Activated naive CD4-positive, alpha-beta T cell treated with anti-CD3 and anti-CD28 coated beads, Interleukin-2, amount 50 U/mL, for 72 hours (primary cell): ENCODE measurements around the gene AP1AR. TPM values are rescaled to one million over a fixed set of nuclear protein-coding genes. Genes with fewer than 3 reads are reported as not detected.
"Not testable (repeated sequence)": the region's sequence is repeated elsewhere in the genome, so short reads cannot be mapped to it uniquely, and the experiment has no call there.

Source experiments
- ATAC-seq, 2 donors: fragments of 150-1000 bp; cut with Tn5 transposase; 2 replicates each; pipeline ENCODE4 v1.10.0; 2021; ENCODE audit warnings: mild to moderate bottlenecking in 2 of 2, moderate library complexity in 2 of 2
- DNase-seq, 2 donors: peaks; one replicate each; pipeline ENCODE4 v3.0.0; 2021 to 2022; ENCODE audit warnings: low spot score in 2 of 2
- H3K27ac Mint-ChIP-seq, 2 donors: one replicate each; pipeline ENCODE4 v1.8.0; 2022; ENCODE audit warnings: mild to moderate bottlenecking in 2 of 2, mixed read lengths in 2 of 2
- H3K36me3 Mint-ChIP-seq, 2 donors: one replicate each; pipeline ENCODE4 v1.8.0; 2022; ENCODE audit warnings: mixed read lengths in 2 of 2
- H3K9me3 Mint-ChIP-seq, 2 donors: one replicate each; pipeline ENCODE4 v1.8.0; 2022; ENCODE audit warnings: mixed read lengths in 2 of 2
- total RNA-seq, 2 donors: library from RNA; stranded (reverse); gene quantifications; one replicate each; pipeline ENCODE4 v1.2.3, GENCODE V29; 2022

Gene AP1AR, protein sequence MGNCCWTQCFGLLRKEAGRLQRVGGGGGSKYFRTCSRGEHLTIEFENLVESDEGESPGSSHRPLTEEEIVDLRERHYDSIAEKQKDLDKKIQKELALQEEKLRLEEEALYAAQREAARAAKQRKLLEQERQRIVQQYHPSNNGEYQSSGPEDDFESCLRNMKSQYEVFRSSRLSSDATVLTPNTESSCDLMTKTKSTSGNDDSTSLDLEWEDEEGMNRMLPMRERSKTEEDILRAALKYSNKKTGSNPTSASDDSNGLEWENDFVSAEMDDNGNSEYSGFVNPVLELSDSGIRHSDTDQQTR
- 10 to 100 TPM; 15.0 to 19.2 TPM for total RNA-seq

DNA sequence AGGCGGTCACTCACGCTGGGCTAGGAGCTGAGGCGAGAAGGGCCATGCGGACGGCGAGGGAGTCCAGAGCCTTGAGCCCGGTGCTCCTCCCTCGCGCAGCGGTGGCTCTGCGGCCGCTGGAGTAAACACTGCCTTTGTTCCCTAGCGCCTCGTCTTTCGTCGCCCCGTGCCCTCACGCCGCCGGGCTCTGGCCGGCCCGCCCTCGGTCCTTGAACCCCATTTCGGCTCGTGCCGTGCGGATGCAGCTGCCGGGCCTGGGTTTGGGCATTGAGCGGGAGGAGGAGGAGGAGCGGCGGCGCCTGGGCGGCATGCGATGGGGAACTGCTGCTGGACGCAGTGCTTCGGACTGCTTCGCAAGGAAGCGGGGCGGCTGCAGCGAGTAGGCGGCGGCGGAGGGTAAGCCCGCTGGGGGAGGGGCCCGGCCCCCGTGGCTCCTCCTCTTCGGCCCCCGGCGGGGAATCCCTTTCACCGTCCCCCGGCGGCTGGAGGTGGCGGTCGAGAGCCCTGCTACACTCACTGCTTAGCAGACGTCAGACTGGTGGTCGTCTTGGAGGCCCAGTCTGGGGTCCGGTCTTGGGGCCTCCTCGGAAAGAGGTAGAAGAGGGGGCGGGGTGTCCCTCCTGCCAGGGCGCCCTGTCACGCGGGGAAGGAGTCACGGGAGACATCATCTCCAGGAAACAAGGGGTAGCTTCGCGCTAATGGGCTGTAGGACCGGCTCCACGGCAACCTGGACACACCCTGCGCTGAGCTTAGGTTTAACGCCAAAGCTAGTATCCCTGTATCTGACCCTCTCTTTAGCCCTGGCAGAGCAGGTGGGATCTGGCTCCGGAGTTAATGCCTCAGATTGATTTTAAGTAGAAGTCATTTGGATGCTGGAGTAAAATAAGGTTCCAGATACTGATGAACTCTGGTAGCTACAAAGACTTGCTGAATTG lies at the start of gene AP1AR:
AP1AR (plus strand) TSS at position 9 of the 935 bp plus-strand sequence; CDS start at position 314, 305 bp downstream.
- DNase-seq, result peak; percentile 79 to 85
- H3K27ac Mint-ChIP-seq, result peak within 1 kb of the TSS; percentile 91 to 95
- peaks cover 0 to 5% of the 10 kb centered on the region in 2 donors for H3K36me3 Mint-ChIP-seq
- H3K9me3 Mint-ChIP-seq, result no peaks in the 10 kb centered on the region
- ATAC-seq, result peak; percentile 61 to 65

DNA sequence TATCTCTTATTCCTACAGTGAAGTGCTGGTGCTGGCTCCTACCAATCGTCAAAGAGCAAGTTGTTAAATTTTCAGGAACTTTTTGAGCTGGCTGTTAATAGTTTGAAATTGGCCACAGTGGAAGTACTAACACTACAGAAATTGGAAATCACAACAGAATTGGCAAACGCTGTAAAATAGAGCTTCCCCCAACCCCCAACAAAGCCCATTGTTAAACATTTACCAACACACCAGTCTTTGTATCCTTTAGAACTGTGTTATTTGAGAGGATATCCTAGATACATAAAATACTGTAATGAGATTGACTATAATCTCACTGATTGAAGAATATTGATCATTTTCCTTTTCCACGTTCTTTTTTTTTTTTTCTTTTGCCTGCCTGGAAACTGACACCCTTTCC lies 49.0 kb upstream of the AP1AR start:
- Mint-ChIP-seq H3K27ac (no peak overlapping the region), H3K9me3 (no peaks in the 10 kb centered on the region), H3K36me3 (peaks cover 6 to 10% of the 10 kb centered on the region in 2 donors)
- DNase-seq (no peak), ATAC-seq (no peak)

DNA sequence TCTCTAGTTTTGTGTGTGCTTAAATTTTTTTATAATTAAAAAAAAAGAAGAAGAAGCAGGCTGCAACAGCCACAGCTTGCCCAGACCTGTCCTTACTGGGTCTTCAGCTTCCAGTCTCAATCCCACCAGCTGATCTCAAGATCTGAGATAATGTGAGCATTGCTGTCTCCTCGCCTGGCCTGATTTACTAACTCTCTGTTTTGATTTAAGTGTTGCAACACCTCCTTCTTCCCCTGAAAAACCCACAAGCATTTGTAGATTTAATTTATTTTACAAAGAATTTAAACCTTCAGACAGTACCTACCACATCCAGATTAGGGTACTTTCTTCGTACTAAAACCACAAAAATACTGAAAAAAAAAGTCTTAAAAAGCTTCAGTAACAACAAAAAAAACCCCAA lies 48.3 kb upstream of the AP1AR start:
- Mint-ChIP-seq H3K27ac (no peak overlapping the region), H3K36me3 (peaks cover 6 to 10% of the 10 kb centered on the region in 2 donors), H3K9me3 (no peaks in the 10 kb centered on the region)
- DNase-seq (no peak), ATAC-seq (peak in 1 of 2 donors; percentile 34)

DNA sequence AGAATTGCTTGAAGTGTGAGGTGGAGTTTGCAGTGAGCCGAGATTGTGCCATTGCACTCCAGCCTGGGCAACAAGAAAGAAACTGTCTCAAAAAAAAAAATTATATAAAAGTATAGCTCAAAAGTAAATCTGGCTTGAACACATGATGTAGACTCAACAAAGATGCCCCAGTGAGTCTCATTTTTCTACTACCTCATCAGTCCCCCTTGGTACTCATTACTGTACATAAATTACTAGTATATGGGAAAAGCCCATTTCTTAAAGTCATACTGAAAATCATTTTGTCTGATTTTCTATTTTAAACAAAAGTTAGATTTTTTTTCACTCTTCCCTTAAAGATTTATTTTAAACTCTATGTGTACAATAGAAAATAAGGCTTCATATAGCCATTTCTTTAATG lies 47.1 kb upstream of the AP1AR start:
- DNase-seq, result no peak
- no peaks in the 10 kb centered on the region for H3K9me3 Mint-ChIP-seq
- peak; percentile 81 to 96 for ATAC-seq
- H3K36me3 Mint-ChIP-seq, result peaks cover 0 to 5% of the 10 kb centered on the region in 2 donors
- no peak overlapping the region for H3K27ac Mint-ChIP-seq

DNA sequence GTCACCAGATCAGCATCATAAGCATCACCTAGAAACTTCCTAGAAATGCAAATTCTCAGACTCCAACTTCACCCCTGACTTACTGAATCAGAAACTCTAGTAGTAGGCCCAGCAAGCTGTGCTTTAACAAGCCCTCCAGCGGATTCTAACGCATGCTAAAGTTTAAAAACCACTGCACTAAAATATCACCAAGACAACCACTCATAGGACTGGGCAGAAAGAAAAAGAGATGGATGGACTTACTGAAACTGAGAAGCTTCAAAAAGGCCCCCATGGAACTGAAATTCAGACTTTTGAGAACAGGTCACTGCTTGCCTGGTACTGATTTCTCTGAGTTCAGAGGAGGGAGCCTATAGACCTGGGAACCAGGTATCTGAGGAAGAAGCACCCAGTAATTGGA lies 46.3 kb upstream of the AP1AR start:
- no peaks in the 10 kb centered on the region for H3K9me3 Mint-ChIP-seq
- H3K27ac Mint-ChIP-seq, result no peak overlapping the region
- ATAC-seq (peak in 1 of 2 donors; percentile 21), DNase-seq (no peak)
- H3K36me3 Mint-ChIP-seq, result peaks cover 0 to 5% of the 10 kb centered on the region in 2 donors

DNA sequence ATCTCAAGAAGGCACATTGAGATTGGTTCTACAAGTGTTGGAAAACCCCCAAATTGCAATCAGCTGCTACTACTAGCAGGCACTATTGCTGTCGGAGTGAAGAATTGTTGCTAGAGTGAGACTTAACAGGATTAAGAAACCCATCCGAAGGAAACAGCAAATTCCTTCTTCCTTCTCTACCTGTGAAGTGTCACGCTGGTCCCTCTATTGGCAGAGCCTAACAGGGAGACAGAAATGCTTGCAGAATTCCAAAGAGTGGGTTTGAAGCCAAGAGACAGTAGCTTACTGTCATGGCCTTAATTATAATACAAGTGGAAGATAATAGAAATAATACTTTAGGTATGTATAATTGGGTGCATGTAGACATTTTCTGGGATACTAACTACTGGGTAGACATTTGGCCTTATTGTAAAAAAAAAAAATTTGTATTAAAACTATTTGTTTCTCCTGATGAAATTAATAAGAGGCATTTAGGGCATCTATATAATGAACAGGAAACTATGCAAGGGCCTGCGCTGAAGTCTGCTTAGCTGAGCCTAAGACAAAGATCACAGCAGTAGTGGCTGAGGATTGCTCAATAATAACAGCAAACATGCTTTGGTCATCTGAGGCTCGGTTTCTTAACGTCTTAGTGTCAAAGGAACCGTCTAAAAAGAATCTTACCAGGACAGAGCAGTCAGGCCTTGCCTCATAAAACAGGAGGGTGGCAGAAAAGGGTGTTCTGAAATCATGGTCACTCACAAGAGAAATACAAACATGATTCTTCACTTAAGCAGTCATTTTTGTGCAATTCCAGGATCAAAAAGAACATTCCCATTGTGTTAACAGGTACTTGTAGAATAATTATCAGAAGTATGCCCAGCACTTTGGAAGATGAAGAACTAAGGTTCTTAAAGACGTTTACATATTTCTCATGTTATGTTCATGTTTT lies 45.6 kb upstream of the AP1AR start:
- H3K9me3 Mint-ChIP-seq, result no peaks in the 10 kb centered on the region
- H3K27ac Mint-ChIP-seq, result no peak overlapping the region
- ATAC-seq (no peak), DNase-seq (no peak)
- H3K36me3 Mint-ChIP-seq, result peaks cover 0 to 5% of the 10 kb centered on the region in 2 donors

DNA sequence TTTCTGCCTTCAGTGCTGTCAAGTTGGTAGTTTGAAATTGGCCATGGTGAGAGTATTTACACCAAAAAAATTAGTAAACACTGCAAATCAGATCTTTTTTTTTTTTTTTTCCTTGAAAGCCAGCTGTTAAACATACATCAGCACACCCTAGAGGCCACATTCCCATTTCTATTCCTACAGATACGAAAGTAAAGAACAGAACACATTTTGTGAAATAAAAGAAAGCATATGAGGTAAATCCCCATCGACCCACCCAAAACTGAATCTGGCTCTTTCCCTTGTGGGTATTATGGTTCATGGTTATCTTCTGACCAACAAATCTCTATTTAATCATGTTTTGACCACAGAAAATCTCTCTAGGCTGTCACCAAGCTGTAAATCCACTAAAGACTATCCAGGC lies 41.8 kb upstream of the AP1AR start:
- ATAC-seq (no peak), DNase-seq (no peak)
- H3K9me3 Mint-ChIP-seq, result no peaks in the 10 kb centered on the region
- H3K27ac Mint-ChIP-seq, result no peak overlapping the region
- no peaks in the 10 kb centered on the region for H3K36me3 Mint-ChIP-seq

DNA sequence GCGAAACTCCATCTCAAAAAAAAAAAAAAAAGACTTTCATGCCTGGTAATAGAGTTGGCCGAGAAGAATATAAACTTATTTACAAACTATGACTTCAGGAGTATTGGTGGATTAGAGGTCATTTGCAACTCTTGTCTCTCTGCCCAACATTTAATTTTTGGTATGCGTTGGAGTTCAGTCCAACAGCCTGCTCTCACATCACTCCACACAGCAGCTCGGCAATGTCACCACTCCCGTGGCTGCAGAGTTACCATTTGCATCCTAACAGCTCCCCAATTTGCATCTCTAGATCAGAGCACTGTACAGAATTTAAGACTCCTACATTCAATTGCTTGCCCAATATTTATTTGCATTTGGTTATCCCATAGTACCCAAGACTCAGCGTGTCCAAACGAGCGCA lies 40.9 kb upstream of the AP1AR start:
- no peak for DNase-seq
- Mint-ChIP-seq H3K9me3 (no peaks in the 10 kb centered on the region), H3K27ac (no peak overlapping the region), H3K36me3 (peaks cover 0 to 5% of the 10 kb centered on the region in 2 donors)
- ATAC-seq, result no peak

DNA sequence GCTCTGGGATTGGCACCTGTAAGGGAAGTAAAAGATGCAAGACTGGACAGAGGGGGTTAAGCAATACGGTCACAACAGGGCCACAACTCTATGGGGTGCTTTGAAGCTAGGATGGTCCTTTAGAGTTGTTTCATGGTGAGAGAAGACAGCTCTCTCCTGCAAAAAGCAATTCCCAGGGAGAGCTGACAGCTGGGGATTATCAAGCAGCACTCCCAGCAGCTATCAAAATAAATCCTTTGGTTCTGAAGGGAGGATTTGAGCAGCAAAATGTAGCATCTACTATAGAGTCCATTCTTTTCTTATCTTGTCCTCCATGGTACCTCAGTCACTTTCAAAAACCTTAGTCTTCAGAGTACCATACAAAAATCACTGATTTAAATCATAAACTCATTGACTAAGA lies 35.1 kb upstream of the AP1AR start:
- Mint-ChIP-seq H3K36me3 (peaks cover 0 to 5% of the 10 kb centered on the region in 2 donors), H3K27ac (no peak overlapping the region), H3K9me3 (no peaks in the 10 kb centered on the region)
- DNase-seq (no peak), ATAC-seq (no peak)

DNA sequence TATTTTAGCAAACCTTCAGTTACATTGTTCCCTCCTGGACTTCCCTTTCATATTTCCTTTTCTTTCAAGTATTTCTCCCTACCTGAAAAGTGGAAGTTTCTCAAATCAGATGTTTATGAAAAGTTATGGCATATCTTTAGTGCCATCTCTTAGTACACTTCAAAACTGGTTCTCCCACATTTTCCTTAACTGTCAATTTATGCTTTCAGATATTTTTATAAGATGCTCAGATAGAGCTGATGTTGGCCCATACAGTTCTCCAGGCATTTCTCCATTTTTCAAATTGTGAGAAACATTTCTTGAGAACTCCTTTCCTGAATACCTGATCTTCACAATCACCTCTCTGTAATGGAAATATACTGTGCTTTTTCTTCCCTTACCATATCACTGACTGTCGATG lies 32.5 kb upstream of the AP1AR start:
- H3K36me3 Mint-ChIP-seq, result peaks cover 0 to 5% of the 10 kb centered on the region in 2 donors
- no peaks in the 10 kb centered on the region for H3K9me3 Mint-ChIP-seq
- ATAC-seq, result peak; percentile 10 to 33
- no peak for DNase-seq
- no peak overlapping the region for H3K27ac Mint-ChIP-seq

DNA sequence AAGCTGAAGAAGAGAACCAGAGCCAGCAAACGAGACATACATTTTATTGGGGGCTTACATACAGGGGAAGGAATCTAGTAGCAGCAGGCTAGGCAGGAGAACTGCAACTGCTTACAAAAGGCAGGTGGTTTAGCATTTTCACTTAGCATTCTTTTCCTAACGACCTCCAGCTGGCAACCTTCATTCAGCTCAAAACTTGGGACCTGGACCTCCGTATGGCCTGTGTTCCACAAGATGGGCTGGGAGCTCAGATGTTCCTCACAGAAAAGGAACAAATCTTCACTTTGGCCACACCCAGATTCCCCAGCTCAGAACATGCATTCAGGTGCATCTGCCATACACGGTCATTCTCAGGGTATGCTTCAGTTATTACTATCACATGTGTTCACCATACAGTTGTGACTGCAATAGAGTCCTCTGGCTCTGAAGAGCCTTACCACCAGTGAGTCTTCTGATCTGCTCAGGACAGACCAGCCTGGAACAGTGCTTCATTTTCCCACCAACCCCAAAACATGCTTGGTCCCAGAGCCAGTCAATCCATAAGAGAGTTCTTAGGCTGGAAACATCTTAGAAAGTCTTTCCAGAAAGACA lies 29.6 kb upstream of the AP1AR start:
- Mint-ChIP-seq H3K27ac (no peak overlapping the region), H3K9me3 (no peaks in the 10 kb centered on the region), H3K36me3 (no peaks in the 10 kb centered on the region)
- DNase-seq (no peak), ATAC-seq (peak in 1 of 2 donors; percentile 35)

DNA sequence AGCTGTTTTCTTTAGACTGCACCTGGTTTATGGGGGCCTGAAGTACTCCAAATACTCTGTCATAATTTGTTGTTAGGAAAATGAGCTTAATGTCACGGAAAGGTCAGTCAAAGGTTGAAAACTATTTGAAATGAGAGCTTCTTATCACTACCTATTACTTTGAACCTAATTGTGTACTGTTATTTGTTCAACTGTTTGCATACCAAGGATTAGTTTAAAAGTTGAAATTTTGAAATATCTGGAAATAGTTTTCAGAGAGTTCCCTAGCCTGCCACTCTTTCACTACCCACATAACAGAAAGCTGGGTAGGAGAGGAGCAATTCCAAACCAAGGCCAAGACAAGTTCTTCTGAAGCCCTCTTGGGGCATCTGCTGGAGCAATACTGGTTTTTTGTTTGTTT lies 28.0 kb upstream of the AP1AR start:
- ATAC-seq (no peak), DNase-seq (no peak)
- H3K27ac Mint-ChIP-seq, result no peak overlapping the region
- no peaks in the 10 kb centered on the region for H3K36me3 Mint-ChIP-seq
- H3K9me3 Mint-ChIP-seq, result no peaks in the 10 kb centered on the region

DNA sequence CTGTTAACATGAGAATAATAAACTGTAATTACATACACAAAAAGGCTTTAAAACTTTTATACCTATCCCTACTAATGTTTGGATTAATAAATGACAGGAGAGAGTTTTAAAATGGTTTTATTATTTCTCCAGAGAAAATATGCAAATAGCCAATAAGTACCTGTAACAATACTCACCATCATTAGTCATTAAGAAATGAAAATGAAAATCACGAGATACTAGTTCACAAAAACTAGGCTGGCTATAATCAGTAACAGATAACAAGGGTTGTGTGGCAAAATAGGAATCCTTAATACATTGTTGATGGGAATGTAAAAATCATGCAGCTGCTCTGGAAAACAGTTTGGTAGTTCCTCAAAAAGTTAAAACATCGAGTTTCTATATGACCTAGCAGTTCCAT lies 25.2 kb upstream of the AP1AR start:
- Mint-ChIP-seq H3K9me3 (no peaks in the 10 kb centered on the region), H3K27ac (no peak overlapping the region), H3K36me3 (no peaks in the 10 kb centered on the region)
- DNase-seq (no peak), ATAC-seq (no peak)

DNA sequence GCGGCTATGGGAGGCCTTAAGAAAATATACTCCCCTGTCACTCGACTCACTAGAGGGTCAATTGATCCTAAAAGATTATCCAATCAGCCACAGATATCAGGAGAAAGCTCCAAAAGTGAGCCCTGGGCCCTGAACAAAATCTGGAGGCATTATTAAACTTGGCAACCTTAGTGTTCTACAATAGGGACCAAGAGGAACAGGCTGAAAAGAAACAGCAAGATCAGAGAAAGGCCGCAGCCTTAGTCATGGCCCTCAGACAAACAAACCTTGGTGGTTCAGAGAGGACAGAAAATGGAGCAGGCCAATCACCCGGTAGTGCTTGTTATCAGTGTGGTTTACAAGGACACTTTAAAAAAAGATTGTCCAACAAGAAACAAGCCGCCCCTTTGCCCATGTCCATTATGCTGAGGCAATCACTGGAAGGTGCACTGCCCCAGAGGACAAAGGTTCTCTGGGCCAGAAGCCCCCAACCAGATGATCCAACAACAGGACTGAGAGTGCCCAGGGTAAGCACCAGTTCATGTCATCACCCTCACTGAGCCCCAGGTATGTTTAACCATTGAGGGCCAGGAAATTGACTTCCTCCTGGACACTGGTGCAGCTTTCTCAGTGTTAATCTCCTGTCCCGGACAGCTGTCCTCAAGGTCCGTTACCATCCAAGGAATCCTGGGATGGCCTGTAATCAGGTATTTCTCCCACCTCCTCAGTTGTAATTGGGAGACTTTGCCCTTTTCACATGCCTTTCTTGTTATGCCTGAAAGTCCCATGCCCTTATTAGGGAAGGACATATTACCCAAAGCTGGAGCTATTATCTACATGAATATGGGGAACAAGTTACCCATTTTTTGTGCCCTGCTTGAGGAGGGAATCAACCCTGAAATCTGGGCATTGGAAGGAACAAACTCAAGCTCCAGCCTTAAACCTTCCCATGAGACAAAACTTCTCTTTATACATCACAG lies 23.2 kb upstream of the AP1AR start:
- not testable (repeated sequence) for DNase-seq, ATAC-seq, H3K9me3 Mint-ChIP-seq, H3K27ac Mint-ChIP-seq, H3K36me3 Mint-ChIP-seq

DNA sequence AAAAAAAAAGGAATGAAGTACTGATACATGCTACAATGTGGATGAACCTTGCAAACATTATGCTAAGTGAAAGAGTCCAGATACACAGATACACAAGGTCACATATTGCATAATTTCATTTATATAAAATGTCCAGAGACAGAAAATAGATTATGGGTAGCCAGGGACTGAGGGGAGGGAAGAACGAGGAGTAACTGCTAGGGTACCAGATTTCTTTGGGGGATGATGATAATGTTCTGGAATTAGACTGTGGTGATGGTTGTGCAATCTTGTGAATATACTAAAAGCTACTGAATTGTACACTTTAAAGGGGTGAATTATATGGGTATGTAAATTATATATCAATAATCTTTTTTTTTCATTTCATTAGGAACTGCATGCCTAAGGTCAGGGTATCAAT lies 20.8 kb upstream of the AP1AR start:
- H3K27ac Mint-ChIP-seq, result no peak overlapping the region
- ATAC-seq (no peak), DNase-seq (no peak)
- H3K36me3 Mint-ChIP-seq, result no peaks in the 10 kb centered on the region
- H3K9me3 Mint-ChIP-seq, result no peaks in the 10 kb centered on the region
